T1000 (cell line): ENCODE results near the gene MTOR.
"Not testable (repeated sequence)": the region's sequence is repeated elsewhere in the genome, so short reads cannot be mapped to it uniquely, and the experiment has no call there.

Experiments used
- DNase-seq: peaks from one replicate; lab custom pipeline; 2025; ENCODE audit warnings: mixed read lengths; lab: John Stamatoyannopoulos, UW

MTOR gene

DNA sequence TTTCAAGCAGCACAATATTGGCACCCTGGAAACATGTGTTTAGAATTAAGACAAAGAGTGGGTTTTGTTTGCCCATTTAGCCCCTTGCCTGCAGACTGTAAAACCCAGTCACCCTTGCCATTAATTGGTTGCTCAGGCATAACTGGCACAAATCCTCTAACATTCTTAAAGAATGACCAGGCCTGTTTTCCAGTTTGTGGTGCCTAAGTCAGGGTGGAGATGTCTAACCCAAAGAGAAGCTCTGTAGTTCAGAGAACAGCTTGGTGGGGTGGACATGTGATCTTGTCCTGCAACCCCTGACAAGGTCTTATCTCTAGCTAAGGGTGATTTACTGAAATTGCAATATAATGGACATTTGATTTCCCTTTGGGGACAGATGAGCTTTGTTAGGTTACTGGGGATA is 82.0 kb downstream of the MTOR start:
- peak; percentile 13 for DNase-seq

DNA sequence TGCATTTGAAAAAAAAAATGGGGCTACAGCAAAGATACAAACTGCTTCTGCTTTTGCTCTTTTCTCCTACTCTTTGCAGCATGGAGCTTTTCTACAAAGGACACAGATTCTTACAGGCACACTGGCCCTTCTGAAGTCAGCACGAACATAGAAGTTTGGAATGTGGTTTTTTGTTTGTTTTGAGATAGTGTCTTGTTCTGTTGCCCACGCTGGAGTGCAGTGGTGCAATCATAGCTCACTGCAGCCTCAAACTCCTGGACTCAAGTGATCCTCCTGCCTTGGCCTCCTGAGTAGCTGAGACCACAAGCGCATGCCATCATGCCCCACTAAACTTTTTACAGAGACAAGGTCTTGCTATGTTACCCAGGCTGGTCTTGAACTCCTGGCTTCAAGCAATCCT is 82.6 kb downstream of the MTOR start:
- not testable (repeated sequence) for DNase-seq

DNA sequence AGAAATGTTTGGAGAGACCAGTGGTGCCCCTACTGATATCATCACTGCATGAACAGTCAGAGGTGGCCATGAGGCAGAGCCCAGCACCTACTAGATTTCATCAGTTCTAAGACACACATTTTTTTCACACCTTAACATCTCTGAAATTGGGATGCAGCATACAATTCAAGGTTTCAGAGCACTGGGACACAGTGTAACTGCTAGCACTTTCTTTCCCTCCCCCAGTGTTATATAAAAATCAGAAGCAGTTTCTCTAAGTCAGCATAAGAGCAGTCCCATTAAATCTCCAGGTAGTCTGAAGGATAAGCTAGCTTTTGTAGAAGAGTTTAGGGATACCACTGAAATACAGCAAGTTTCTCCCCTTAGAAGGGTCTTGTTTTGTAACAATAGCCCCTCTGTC is 83.2 kb downstream of the MTOR start:
- DNase-seq, result no peak

DNA sequence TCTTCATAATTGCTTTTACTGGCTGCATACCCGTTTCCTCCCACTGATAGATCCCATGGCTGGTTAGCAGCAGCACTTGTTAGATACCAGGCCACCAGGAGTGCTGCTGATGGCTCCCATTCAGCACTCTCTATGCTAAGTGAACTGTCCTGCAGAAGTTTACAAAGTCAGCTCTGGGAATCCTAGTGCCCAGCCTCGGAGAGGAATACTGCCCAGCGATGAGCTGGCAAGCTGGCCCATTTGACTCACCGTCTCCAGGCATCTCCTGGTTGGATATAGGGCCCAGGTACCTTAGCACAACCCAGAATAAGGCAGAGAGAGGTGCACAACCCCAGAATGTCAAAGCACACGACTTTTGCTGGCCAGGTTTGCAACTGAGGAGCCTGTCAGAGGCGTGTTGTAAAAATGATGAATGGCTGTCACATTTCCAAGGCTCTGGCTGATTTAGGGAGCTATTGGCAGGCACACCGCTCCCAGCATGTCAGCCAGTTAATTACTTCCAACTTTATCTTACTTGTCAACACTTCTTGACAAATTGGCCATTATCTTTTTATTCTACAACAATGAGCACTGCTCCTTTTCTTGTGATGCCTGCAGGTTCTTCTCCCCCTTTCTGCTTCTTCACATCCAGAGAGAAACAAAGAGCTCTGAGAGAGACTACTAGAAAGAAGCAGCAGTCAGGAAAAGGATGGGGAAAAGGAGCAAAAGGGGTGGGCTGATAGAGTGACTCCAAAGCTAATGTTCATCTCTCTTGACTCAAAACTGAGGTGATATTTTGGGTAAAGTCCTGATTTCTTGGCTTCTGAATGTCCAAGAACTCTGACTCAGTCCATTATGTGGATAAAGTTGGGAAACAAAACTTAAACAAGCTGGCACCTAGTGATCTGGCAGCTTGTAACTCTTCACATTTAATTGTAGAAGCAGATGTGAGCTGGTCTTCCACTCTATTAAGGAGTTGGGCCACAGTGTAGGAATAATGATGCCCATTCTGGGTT is 84.0 kb downstream of the MTOR start:
- DNase-seq, result no peak

DNA sequence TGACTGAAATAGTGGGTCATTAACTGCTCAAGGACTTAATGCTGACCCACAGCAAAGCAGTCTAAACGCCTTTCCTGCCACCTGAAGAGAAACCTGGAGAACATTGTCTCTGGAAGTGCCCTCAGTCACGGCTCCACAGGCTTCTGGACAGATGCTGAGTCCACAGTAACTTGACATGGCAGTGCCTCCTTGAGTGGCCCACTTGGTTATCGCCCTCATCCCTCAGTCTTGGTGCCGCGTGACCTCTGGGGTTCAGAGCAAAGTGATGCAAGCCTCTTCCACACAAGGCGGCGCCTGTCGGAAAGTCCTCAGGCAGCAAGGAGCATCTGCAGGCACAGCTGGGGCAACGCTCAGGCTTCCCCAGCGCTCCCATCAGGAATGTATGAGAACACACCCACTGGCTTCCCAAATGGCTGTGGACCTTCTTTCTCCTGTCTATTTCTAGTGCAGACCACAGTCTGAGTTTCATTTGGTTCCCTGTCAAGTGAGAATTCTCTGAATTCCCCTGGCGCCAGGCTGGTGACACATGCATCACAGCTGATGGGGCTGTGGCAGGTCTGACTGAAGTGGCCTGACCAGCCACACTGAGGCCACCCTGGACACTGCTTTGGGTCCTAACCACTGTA is 86.2 kb downstream of the MTOR start:
- DNase-seq, result no peak

DNA sequence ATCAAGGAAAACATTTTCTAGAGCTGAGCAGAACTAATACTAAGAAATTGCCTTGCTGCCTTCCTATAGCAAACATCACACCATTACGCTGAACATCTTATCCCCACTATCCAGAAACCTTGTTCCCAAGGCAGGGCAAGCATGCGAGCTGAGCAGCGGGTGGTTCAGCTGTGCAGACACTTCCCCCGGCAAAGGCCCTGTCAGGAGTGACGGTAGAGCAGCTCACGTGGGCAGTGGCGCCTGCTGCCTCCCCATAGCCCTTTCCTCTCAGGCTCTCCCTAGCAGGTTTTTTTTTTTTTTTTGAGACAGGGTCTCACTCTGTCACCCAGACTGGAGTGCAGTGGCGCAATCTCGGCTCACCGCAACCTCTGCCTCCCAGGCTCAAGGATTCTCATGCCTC is 86.9 kb downstream of the MTOR start:
- DNase-seq, result no peak

DNA sequence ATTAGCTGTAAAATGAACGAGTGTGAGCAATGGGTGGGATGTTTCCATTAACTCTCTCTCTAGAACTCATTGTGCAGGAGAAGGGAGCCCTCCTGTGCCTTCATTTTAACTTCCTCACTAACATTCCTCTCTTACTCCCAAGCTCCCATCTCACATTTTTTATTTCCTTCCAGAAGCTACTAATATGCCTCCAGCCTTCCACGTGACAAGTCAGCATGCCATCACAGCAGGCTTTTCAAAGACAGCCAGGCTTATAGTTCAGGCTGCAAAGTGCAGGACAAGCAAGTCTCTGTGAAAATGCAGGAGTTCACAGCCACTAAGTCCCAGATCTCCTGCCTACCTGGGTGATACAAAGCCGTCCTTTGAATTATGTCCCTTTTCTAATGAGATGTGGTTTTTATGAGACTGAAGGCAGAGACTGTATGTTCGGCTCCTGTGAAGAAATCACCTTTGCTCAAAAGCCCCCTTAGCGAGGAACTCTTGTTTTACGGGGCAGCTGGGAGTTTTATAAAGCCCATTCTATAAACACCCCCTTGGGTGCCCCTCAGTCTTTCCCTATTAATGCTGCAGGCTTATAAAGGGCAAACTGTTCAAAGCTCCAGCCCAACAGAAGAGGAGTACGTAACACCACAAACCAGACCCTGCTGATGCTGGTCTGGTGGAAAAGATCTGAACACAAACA is 87.9 kb downstream of the MTOR start:
- no peak for DNase-seq

DNA sequence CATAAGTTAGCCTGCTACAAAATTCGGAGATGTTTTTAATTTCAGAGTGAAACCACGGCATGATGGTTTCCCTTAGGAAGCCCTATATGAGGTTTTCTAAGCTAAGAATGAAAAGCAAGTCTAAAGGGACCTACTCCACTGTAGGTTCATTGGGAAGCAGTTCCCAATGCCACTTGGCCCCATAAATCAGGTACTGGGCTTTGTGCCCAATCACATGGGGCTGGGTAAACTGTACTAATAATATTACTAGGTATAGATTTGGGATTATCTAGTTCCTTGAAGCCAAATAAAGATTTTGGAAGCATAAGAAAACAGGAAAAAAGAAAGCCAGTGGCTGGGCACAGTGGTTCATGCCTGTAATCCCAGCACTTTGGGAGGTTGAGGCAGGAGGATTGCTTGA is 92.2 kb downstream of the MTOR start:
- no peak for DNase-seq

DNA sequence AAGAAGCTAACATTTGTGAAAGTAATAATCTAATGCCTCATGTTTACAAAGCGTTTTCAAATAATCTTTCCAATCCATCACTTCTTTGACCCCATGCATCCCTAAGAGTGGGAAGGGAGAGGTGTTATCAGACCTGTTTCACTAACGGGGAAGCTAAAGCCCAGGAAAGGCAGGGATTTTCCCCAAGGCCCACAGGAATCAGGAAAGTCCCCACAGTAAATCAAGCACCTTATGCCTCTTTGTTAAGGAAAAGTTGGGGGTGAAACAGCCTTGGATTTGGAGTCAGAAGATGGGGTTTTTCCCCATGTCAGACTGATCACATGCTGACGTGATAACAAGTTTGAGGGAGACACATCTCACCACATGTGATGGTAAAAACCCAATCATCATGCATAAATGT is 93.1 kb downstream of the MTOR start:
- DNase-seq, result no peak

DNA sequence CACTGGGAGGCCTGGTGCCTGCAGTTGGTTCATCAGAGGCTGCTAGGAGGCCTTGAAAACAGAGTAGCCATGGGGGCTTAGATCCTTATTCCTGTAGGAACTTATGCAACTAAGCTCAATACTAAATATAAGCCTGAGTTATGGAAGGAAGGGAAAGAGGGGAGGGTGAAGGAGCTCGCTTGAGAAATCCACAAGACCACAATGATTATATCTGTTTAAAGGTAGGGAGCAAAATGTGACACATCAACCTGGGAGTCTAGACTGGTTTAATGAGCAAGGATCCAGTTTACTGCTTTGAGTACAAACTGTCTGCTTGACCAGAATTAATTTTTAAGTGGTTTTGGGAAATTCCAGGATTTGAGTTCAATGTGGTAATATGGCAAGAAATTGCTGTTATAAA is 93.6 kb downstream of the MTOR start:
- DNase-seq, result no peak

DNA sequence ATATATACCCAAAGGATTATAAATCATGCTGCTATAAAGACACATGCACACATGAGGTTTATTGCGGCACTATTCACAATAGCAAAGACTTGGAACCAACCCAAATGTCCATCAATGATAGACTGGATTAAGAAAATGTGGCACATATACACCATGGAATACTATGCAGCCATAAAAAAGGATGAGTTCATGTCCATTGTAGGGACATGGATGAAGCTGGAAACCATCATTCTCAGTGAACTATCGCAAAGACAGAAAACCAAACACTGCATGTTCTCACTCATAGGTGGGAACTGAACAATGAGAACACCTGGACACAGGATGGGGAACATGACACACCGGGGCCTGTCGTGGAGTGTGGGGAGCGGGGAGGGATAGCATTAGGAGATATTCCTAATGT is 95.6 kb downstream of the MTOR start:
- not testable (repeated sequence) for DNase-seq

DNA sequence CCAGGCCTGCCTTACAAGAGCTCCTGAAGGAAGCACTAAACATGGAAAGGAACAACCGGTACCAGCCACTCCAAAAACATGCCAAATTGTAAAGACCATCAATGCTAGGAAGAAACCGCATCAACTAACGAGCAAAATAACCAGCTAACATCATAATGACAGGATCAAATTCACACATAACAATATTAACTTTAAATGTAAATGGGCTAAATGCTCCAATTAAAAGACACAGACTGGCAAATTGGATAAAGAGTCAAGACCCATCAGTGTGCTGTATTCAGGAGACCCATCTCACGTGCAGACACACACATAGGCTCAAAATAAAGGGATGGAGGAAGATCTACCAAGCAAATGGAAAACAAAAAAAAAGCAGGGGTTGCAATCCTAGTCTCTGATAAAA is 99.6 kb downstream of the MTOR start:
- DNase-seq, result not testable (repeated sequence)

DNA sequence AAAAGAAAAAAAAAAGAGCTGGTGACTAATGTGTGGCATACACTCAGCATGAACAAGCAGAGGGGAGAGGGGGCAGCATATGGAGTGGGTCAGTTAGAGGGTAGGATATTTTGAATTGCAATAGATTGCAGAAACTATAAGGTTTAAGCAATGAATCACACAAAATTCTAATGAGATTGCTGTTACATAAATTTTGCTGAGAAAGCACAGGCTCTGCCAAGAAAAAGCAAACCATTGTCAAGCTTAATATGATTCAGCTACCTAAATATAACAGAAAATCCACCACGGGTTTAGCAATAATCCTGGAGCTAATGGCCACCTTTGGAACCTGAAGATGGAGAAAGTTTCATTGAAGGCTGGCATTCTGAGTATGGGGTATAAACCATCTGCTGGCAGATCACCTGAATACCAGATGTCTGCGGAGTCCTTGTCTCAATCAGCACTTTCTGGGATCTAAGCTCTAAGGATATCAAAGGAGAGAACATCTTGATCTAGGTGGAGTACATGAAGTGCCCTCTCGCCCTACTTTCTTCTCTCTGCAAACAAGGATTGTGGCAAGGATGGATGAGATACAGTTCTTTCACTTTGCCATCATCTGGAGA is 103.5 kb downstream of the MTOR start:
- peak; percentile 50 for DNase-seq

DNA sequence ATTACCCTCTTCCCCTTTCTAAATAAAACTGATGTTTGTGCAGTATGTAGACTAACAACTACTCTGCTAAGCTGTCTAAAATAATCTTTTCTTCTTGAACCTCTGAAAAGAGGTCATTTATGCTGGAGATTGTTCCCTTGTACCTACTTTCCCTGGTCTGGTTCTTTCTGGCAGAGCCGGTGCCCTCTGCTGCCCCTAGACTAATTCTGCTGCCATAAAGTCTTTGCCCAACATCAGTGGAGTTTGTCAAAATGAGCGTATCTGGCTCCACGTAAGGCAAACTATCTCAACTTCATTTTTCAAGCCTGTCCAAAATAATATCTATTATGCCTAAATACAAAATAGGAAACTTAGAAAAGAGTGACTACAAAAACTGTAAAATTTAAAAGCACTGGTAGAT is 104.1 kb downstream of the MTOR start:
- DNase-seq, result no peak

DNA sequence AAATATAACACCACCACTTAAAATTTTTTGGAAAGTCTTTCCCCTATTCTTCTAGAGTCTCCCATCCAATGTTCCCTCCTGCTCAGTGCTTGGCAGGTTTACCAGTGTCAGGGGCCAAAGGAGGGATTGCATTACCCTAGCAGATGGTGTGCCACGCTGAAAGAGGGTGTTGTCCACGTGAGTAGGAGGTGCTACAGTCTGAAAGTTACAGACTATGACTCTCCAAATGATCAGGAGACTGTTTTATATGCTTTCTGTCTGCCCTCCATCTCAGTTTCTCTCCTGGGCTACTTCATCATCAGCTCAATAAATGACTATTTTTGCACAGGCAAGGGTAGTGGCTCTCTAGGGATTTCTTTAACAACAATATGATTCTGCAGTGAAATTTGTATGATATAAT is 104.5 kb downstream of the MTOR start:
- no peak for DNase-seq

DNA sequence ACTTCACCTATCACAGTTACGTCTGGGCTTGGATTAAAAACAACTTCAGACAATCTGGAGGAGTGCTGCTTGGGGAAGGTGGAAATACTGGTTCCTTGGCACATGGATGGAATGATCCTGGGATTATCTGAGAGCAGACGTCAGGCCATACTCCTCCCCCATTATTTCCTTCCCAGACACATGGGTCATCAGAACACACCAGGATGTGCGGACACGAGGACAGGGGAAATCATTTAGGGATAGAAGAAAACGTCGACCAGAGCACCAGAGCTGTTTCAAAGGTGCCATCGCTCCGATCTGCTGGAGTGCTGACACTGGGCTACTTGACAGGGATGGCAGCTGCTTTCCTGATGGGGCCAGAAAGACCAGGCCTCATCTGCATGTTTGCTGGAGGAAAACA is 105.0 kb downstream of the MTOR start:
- DNase-seq, result no peak

DNA sequence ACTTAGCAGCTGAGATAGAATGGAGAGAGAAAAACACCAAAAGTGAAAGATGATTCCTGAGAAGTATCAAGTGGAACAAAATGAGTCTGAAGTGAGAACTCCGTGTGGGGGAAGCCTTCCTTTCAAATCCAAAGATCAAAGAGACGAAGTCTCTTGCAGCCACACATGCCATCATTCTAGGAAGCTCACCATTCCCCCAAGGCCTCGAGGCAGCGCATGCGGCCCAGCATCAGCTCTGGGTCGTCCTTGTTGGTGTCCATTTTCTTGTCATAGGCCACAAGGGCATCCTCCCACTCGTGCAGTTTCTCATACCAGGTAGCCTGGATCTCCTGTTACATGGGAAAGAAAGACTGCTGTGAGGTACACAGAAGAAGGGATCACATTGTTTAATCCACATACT is 105.4 kb downstream of the MTOR start:
- no peak for DNase-seq

DNA sequence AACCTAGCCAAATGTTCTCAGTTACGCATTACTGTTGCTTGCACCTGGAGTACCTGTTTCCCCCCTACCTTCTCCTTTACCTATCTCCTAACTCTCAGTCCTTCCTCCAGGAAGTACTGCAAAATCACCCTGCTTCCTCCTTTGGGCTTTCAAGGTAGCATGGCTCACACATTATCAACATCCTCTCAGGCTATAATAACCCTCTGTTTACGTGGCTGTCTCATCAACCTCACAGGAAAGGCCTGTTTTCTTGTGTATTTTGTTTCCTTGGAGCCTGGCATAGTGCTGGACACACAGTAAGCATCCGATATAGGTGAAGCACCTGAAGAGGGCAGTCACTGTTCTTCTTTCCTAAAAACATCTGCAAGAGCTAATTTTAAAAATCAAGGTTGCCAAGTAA is 105.9 kb downstream of the MTOR start:
- no peak for DNase-seq

DNA sequence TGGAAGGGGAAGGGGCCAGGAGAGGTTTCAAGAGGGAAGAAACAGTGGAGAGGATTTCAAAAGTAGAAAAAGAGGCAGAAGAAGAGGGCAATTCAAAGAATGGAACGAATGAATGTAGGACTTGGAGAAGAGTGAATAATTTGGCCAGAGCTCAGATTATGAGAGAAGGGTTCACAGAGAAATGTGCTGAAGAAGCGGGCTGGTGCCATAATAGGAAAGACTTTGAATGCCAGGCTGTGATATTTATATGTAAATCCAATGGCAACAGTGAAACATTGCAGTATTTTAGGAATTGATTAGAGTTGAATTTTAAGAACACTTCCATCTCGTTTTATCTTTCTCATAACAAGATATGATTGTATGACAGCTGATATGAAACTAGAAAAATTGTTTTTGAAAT is 109.2 kb downstream of the MTOR start:
- no peak for DNase-seq

DNA sequence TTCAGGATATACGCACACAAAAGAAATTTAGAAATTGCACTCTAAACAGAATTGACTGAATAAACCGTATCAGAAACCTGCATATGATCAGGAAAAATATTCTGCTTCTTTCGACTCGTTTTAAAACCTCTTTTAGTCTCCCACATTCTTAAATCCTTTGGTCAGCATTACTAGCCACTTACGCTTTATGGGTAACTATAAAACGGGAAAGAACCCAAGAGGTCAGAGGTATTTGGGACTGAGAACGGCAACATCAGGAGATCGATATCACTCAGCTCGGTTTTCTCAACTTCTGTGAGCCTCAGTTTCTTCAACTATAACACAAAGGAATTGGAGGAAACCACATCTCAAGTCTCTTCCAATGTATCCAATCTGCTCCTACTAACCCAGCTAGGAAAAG is 109.6 kb downstream of the MTOR start:
- DNase-seq, result no peak

DNA sequence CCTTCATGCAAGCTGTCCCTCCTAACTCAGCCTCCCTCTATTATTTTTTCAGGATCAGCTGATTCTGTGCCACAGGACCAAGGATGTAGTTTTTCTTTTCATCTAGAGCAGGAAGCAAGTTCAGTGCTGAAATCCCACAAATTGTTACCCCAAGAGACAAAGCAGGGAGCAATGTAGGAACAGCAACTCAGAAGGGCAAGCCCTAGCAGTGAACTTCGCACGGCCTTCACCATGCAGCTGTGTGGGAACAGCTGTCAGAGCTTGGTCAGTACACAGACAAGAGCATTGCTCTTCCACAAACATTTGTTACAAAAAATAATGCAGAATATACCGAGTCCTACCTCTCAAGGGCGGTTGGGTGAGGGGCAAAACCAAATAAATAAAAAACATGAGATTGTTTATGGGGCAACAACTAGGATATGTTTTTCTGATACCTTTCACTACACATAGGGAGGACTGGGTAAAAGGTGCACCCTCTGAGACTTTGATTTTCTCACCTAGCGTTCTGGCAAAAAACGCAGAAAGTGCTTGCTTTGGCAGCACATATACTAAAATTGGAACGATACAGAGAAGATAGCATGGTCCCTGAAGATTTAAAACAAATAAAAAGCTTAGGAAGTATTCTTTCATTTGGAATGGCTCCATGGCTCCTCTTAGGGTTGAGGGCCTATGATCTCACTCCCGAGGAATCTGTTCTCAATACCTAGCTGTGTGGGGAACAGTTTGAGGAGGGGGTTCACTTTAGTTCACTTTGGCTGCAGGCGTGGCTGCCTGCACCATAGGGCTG is 110.3 kb downstream of the MTOR start:
- no peak for DNase-seq

DNA sequence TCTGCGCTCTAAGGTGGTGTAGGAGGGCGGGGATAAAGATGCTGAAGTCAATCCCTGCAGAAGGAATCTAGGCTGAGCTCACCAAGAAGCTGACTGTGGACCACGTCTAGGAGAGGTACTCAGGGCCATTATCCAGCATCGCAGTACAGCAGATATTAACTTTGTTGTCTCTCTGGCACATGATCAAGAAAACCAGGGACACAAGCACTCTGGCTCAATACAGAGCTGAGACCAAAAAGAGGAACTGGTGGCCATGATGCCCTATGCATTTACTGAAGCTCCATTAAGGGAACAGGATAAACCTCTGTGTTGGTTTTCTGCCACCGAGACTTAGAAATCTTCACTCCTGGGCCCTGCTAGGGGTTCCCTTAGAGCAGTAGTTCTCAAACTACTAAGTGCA is 111.2 kb downstream of the MTOR start:
- no peak for DNase-seq
